Thymus (tissue), 11 donors: ENCODE measurements around the gene MSMB. TPM values are rescaled to one million over a fixed set of nuclear protein-coding genes. Genes with fewer than 3 reads are reported as not detected.
"Not testable (repeated sequence)": the region's sequence is repeated elsewhere in the genome, so short reads cannot be mapped to it uniquely, and the experiment has no call there.

Source experiments
- DNase-seq, 9 donors: peaks; one replicate each; pipeline ENCODE4 v3.0.0-alpha.2; 2013; ENCODE audit warnings: low spot score in 9 of 9, low read depth in 6 of 9, missing footprints in 1 of 9
- H3K27ac ChIP-seq, 2 donors: one replicate each; pipeline ENCODE4 v1.5.1; 2013; ENCODE audit warnings: control low read depth in 1 of 2, low read depth in 1 of 2, low read length in 1 of 2, mild to moderate bottlenecking in 1 of 2, moderate library complexity in 1 of 2
- H3K27me3 ChIP-seq, 2 donors: one replicate each; pipeline ENCODE4 v1.5.1; 2013; ENCODE audit warnings: low read length in 1 of 2; ENCODE audit not compliant: control insufficient read depth in 2 of 2, insufficient read depth in 1 of 2
- H3K36me3 ChIP-seq, 2 donors: one replicate each; pipeline ENCODE4 v1.5.1; 2013; ENCODE audit warnings: low read length in 1 of 2, mild to moderate bottlenecking in 1 of 2, moderate library complexity in 1 of 2; ENCODE audit not compliant: control insufficient read depth in 2 of 2, insufficient read depth in 2 of 2
- H3K4me1 ChIP-seq, 2 donors: one replicate each; pipeline ENCODE4 v1.5.1; 2013; ENCODE audit warnings: low read length in 2 of 2; ENCODE audit not compliant: control insufficient read depth in 2 of 2, insufficient read depth in 2 of 2
- H3K4me3 ChIP-seq, 2 donors: one replicate each; pipeline ENCODE4 v1.5.1; 2013; ENCODE audit warnings: low read length in 2 of 2, control low read depth in 1 of 2, mild to moderate bottlenecking in 1 of 2
- H3K9me3 ChIP-seq, 2 donors: one replicate each; pipeline ENCODE4 v1.5.1; 2013; ENCODE audit warnings: low read length in 1 of 2, mild to moderate bottlenecking in 1 of 2; ENCODE audit not compliant: control insufficient read depth in 2 of 2, insufficient read depth in 1 of 2
- WGBS: extraction: QIAGEN DNeasy Blood & Tissue Kit; methylation state at CpG from one replicate; pipeline ENCODE4 v1.1.7; 2013; 5-methylcytosine and 5-hydroxymethylcytosine counted together
- polyA plus RNA-seq: library from polyadenylated mRNA; stranded (reverse); fragments of 200-250 nt; gene quantifications from one replicate; pipeline ENCODE4 v1.2.3, GENCODE V29; 2013
- total RNA-seq: library from RNA; stranded (reverse); fragments of 120-200 nt; gene quantifications from one replicate; pipeline ENCODE4 v1.2.4, GENCODE V29; 2013
- donor health status: healthy.

Gene MSMB
- total and polyA plus RNA-seq, 2 donors, result 1.1 to 8.6 TPM

DNA sequence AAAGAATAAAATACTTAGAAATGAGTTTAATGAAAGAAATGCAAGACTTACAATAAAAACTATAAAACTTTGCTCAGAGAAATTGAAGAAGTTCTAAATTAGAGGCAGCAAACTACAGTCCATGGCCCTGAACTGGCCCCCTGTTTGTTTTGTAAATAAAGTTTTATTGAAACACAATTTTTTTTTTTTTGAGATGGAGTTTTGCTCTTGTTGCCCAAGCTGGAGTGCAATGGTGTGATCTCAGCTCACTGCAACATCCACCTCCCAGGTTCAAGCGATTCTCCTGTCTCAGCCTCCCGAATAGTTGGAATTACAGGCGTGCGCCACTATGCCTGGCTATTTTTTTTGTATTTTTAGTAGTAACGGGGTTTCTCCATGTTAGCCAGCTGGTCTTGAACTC lies 11.9 kb upstream of the MSMB start:
- H3K27ac ChIP-seq, DNase-seq, H3K27me3 ChIP-seq, H3K4me3 ChIP-seq, H3K36me3 ChIP-seq: not testable (repeated sequence)
- peaks cover 4 to 10% of the 10 kb centered on the region in 2 donors for H3K4me1 ChIP-seq
- peaks cover 0 to 14% of the 10 kb centered on the region in 2 donors for H3K9me3 ChIP-seq
- 97% methylated on average over 5 of the region's 5 CpGs for WGBS

DNA sequence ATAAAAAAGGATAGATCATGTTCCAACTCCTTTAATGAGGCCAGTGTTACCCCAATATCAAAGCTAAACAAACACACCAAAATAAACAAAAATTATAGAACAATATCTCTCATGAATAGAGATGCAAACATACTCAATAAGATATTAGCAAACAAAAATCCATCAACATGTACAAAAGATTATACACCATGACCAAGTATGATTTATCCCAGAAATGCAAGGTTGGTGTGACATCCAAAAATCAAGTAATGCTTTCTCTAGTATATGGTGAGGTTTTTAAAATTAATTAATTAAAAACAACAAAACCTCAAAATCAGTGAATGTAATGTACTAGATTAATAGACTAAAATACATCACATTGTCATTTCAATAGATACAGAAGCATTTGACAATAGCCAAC lies 11.0 kb upstream of the MSMB start:
- Histone ChIP-seq H3K27me3 (no peaks in the 10 kb centered on the region), H3K9me3 (peaks cover 0 to 14% of the 10 kb centered on the region in 2 donors), H3K4me1 (peaks cover 4 to 14% of the 10 kb centered on the region in 2 donors), H3K4me3 (no peak overlapping the region), H3K27ac (no peak overlapping the region), H3K36me3 (no peaks in the 10 kb centered on the region)
- DNase-seq, result no peak

DNA sequence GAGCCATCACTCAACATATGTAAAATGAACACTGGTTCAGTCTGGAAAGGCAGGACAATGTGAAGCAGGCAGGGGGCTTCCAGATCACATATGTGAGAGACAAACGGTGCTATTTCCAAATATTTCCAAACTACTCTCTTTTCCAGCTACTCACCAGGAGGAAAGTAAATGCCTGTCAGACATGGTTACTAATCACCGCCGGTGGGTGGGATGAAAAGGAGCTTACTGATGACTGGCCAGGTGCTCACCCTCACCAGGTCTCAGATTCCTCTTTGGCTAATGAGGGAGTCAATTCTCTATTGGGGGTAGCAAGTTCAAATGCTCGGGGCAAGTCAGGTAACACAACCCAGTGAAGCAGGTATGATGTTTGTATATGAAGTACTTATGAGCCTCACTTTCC lies 9.7 kb upstream of the MSMB start:
- no peaks in the 10 kb centered on the region for H3K27me3 ChIP-seq
- WGBS, result 95% methylated on average over 4 of the region's 4 CpGs
- peaks cover 12 to 23% of the 10 kb centered on the region in 2 donors for H3K4me1 ChIP-seq
- peaks cover 0 to 14% of the 10 kb centered on the region in 2 donors for H3K9me3 ChIP-seq
- H3K4me3 ChIP-seq, result no peak overlapping the region
- no peak overlapping the region for H3K27ac ChIP-seq
- DNase-seq, result no peak
- no peaks in the 10 kb centered on the region for H3K36me3 ChIP-seq

DNA sequence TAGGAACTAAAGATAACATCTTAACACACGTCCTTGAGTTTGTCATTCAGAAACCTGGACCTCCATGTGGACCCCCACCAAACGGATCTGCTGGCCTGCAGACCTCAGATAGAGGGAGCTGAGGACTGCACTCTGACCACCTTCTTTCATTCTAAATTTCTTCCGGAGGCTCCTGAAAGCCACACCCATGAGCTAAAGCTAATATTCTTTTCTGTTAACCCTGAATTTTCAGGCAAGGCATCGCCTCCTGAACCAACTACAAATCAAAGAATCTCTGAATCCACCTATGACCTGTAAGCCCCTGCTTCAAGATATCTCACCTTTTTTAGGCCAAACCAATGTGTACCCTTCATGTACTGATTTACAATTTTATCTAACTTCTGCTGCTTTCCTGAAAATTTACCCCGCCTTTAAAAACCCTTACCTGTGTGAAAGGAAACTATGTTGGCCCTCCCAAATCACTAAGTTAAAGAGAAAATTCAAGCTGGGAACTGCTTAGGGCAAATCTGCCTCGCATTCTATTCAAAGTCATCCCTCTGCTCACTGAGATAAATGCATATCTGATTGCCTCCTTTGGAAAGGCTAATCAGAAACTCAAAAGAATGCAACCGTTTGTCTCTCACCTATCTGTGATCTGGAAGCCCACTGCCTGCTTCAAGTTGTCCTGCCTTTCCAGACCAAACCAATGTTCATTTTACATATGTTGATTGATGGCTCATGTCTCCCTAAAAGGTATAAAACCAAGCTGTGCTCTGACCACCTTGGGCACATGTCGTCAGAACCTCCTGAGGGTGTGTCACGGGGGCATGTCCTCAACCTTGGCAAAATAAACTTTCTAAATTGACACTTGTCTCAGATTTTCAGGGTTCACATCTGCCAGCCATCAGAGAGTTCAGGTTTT lies 7.7 kb upstream of the MSMB start:
- Histone ChIP-seq H3K4me1 (peaks cover 13 to 24% of the 10 kb centered on the region in 2 donors), H3K9me3 (peaks cover 0 to 14% of the 10 kb centered on the region in 2 donors), H3K36me3 (no peaks in the 10 kb centered on the region), H3K27me3 (no peaks in the 10 kb centered on the region), H3K4me3 (no peak overlapping the region), H3K27ac (no peak overlapping the region)
- 89% methylated on average over 9 of the region's 9 CpGs for WGBS
- DNase-seq, result no peak

DNA sequence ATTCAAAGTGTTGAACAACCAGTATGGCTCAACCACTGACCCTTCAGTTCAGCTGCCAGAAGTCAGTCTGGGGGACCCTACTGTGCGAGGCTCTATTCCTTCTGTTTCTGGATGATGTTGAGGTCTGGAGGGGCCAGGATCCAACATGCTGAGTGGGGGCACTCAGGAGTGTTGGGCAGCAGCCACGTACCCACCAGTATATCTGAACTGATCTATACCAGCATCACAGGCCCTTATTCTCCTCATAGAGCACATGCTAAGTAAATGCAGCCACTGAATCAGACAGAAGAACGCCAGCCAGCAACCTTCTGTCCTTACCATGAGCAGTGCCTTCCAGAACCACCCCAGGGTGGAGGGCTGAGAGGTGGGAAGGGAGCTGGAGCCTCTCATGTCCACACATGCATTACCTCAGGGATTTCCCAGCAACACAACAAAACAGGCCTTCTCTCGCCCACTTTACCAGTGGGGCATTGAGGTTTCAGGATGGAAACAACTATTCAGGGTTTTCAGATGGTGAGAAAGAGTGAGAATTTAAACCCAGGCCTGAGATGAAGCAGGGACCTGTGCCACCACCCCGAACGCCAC lies 6.8 kb upstream of the MSMB start:
- 98% methylated on average over 6 of the region's 6 CpGs for WGBS
- H3K27ac ChIP-seq, result no peak overlapping the region

DNA sequence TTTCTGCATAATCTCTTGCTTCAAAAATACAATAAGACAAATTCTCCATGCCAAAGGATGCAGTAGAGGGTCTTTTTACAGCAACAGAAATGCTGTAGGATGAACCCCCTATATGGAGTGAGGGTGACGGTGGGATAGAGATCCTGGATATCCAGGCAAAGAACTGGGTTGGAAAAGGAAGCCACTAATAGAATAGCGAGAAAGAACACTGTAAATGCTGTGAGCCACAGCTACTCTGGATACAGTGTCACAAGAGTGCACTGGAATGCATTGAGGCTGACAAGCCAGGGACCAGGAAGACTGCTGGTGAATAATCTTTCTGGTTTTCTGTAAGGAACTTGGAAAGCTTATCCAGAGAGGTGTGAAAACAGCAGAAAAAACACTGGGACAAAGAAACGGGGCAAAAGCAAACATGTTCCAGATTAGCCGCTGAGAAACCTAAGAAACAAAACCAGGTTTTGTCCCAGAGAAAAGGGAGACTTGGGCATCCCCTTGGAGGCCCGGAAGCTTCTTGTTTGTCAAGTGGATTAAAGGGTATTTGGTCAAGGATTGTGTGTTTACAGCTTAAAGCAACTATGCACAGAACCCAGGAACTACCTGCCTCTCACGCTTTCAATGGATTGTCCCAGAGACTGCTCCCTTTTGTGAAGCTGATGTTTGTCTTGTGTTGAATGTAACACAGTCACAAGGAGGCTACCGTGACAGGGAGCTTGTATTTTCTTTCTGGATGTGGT lies 6.2 kb upstream of the MSMB start:
- H3K27ac ChIP-seq, result no peak overlapping the region
- WGBS, result 81% methylated on average over 7 of the region's 7 CpGs

More for the DNA sequence above, 6.8 kb upstream of the MSMB start:
- H3K4me1 ChIP-seq, result peaks cover 13 to 28% of the 10 kb centered on the region in 2 donors
- no peaks in the 10 kb centered on the region for H3K36me3 ChIP-seq
- no peak overlapping the region for H3K4me3 ChIP-seq
- H3K27me3 ChIP-seq, result no peaks in the 10 kb centered on the region
- H3K9me3 ChIP-seq, result peaks cover 0 to 10% of the 10 kb centered on the region in 2 donors
- no peak for DNase-seq

DNA sequence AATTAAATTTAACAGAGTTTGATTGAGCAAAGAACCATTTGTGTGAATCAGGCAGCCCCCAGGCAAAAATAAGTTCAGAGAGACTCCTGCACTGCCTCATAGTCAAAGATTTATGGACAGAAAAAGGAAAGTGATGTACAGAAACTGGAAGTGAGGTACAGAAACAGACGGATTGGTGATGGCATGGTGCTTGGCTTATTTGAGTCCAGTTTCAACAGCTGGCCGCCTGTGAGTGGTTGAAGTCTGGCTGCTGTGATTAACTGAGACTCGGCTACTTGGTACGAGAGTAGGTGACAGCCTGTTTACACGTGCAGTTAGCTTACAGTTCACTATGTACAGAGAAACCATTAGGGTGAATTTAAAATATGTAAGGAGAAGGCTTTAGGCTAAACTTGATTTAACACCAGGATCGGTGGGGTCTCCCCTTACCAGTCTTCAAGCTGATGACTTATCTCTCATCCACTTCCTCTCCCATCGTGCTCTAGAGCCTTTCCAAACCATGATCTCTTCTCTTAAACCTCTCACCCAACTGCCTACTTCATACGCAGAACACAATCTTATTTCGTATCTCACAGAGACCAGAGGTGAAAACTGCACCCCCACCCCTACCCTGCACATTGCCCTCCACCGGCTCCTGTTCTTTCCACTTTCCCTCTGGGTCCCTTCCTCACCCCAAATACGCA lies 5.0 kb upstream of the MSMB start:
- peaks cover 0 to 4% of the 10 kb centered on the region in 2 donors for H3K9me3 ChIP-seq
- DNase-seq, result no peak
- H3K27ac ChIP-seq, result no peak overlapping the region
- no peaks in the 10 kb centered on the region for H3K36me3 ChIP-seq
- 50% methylated on average over 11 of the region's 11 CpGs for WGBS
- H3K4me1 ChIP-seq, result peaks cover 13 to 28% of the 10 kb centered on the region in 2 donors
- no peak overlapping the region for H3K4me3 ChIP-seq
- no peaks in the 10 kb centered on the region for H3K27me3 ChIP-seq

More for the DNA sequence above, 6.2 kb upstream of the MSMB start:
- no peaks in the 10 kb centered on the region for H3K27me3 ChIP-seq
- peaks cover 0 to 10% of the 10 kb centered on the region in 2 donors for H3K9me3 ChIP-seq
- peaks cover 13 to 28% of the 10 kb centered on the region in 2 donors for H3K4me1 ChIP-seq
- no peaks in the 10 kb centered on the region for H3K36me3 ChIP-seq
- H3K4me3 ChIP-seq, result no peak overlapping the region
- DNase-seq, result no peak

DNA sequence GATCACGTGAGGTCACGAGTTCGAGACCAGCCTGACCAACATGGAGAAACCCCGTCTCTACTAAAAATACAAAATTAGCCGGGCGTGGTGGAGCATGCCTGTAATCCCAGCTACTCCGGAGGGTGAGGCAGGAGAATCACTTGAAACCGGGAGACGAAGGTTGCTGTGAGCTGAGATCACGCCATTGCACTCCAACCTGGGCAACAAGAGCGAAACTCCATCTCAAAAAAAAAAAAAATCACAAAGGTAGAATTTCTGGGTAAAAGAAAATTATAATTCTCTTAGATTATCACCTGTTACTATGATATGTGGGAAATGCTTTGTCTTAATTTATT lies 3.4 kb upstream of the MSMB start:
- H3K4me3 ChIP-seq, H3K36me3 ChIP-seq, H3K9me3 ChIP-seq, H3K27me3 ChIP-seq, H3K27ac ChIP-seq, DNase-seq: not testable (repeated sequence)
- WGBS, result 98% methylated on average over 11 of the region's 11 CpGs
- H3K4me1 ChIP-seq, result peaks cover 9 to 22% of the 10 kb centered on the region in 2 donors
